Choroid plexus epithelial cell (primary cell): ENCODE results near the gene RBMS3.

Source experiments
- DNase-seq: peaks from one replicate; pipeline ENCODE4 v3.0.0-alpha.2; 2010; ENCODE audit warnings: low read depth
- H3K4me3 ChIP-seq: 2 replicates; pipeline ENCODE4 v1.5.1; 2011; ENCODE audit warnings: low read depth, mild to moderate bottlenecking, control low read depth, low read length, moderate library complexity
- TF ChIP-seq, protein P1 (sequence below): conservative IDR thresholded peaks from 2 replicates; pipeline ENCODE4 v1.5.1; 2011; ENCODE audit warnings: low read depth, mild to moderate bottlenecking, control low read depth, inconsistent platforms, low read length, moderate library complexity

The RBMS3 gene

GRCh38 chr3:29397406-29397805 lies 116.5 kb downstream of the RBMS3 start:
- H3K4me3 ChIP-seq = no peak overlapping the region
- no peak for DNase-seq
- TF ChIP-seq, protein P1, sequence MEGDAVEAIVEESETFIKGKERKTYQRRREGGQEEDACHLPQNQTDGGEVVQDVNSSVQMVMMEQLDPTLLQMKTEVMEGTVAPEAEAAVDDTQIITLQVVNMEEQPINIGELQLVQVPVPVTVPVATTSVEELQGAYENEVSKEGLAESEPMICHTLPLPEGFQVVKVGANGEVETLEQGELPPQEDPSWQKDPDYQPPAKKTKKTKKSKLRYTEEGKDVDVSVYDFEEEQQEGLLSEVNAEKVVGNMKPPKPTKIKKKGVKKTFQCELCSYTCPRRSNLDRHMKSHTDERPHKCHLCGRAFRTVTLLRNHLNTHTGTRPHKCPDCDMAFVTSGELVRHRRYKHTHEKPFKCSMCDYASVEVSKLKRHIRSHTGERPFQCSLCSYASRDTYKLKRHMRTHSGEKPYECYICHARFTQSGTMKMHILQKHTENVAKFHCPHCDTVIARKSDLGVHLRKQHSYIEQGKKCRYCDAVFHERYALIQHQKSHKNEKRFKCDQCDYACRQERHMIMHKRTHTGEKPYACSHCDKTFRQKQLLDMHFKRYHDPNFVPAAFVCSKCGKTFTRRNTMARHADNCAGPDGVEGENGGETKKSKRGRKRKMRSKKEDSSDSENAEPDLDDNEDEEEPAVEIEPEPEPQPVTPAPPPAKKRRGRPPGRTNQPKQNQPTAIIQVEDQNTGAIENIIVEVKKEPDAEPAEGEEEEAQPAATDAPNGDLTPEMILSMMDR = no peak

GRCh38 chr3:29398787-29399186 lies 117.9 kb downstream of the RBMS3 start:
- no peak overlapping the region for H3K4me3 ChIP-seq
- no peak for DNase-seq
- TF ChIP-seq, protein P1 = no peak

DNA sequence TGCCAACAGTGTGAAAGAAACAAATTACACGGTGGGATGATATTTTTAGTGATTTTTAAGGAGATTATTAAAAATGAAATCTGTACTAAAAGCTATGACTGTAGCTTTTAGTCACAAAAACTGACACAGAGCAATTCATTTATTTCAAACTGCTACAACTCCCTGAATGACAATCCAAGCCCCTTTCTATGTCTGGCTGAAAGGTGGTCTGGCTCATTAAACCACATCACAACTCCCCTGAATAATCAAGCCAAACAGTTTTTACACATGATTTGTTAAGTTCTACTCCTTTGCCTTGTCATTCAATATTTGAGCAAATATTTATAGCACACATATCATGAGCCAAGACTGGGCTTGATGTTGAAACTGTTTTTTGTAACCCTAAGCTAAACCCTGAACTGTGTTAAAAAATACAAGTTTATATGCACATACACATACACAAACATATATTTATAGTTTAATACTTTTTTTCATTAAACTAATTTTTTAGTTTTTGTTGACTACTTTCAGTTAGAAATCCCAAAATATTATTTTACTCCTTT lies 125.5 kb downstream of the RBMS3 start:
- TF ChIP-seq, protein P1 = no peak
- H3K4me3 ChIP-seq = no peak overlapping the region
- peak; percentile 43 for DNase-seq

DNA sequence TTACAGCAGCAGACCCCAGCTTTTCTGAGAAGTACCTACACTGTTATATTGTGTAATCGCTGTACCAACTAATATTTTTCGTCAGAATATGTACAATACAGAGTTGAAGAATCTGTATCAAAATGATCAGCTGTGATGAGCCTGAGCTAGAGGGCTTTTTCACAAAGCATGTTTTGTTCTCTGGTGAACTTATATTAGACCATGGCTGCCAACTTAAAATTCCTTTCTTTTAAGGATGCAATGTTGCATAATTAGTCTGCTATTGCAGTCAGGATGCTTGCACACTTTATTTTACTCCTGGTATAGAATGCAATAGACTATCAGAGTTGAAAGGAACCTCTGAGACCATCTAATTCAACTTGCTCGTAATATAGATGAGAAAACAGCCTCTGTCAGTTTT lies 127.8 kb downstream of the RBMS3 start:
- TF ChIP-seq, protein P1 = no peak
- H3K4me3 ChIP-seq = no peak overlapping the region
- DNase-seq = peak; percentile 27

DNA sequence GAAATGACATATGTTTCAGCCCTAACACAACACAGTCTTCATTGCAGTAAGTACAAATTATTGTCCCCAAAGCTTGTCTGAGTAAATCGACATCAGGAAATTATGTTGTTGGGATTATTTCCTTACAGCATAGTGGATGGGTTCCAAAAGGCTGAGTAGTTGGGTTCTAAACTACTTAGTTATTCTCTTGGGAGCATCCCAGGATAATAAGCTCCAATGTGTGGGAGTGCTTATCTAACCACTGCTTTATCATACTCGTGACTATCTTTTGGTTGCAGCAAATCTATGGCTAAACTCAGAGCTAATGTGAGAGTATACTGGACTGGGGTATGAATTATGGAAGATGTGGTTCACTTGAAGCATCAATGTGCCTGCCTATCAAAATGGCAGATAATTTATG lies 128.5 kb downstream of the RBMS3 start:
- peak; percentile 18 for DNase-seq
- TF ChIP-seq, protein P1 = no peak
- H3K4me3 ChIP-seq = no peak overlapping the region

DNA sequence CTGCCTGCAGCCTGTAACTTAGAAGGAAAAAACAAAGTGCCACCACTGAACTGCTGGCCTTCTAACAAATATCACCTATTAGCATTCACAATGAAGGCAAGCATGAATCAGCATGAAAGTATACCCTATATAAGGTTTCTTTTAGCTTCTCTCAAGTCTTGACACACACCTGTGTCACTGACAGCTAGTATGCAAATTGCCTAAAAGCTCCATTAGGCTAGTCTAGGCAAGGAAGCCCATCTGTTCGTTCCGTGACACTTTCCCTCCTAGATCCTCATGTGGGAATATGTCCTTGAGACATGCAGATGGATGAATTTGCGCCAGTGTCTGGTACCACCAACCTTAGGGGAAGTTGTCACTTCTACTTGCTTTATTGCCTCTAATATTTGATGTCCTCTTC lies 129.3 kb downstream of the RBMS3 start:
- no peak for DNase-seq
- H3K4me3 ChIP-seq = no peak overlapping the region
- TF ChIP-seq, protein P1 = no peak

DNA sequence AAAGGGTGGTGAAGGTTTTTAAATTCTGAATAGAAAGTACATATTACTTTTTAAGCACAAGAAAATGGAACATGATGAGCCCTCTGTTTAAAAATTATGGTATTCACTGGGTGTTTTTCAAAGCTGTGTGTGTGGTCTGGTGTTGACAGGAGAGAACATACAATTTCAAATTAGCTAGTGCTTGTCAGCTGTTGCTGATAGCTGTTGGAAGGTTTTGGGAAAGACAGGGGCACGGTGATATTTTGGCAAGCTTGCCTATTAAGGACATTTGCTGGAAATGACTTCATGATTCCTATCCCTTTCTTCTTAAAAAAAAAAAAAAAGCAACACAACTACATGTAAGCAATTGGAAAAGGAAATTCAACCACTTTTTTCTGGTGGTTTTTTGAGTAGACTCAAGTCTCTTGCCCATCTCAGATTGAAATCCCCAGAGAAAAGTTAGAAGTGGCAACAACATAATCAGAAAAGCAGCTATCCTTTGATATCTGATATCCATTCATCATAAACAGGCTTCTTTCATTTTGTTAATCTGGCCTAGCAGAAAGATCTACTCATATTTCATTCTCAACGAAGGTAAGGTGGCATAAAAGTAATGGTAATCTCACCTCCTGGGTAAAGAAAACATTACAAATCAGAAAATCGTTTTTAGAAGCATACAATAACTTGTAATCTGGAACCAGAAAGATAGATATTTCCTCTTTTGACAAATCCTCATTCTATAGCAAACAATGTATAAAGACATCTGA lies 130.0 kb downstream of the RBMS3 start:
- peak; percentile 23 for DNase-seq
- H3K4me3 ChIP-seq = no peak overlapping the region
- TF ChIP-seq, protein P1 = no peak
